Thyroid gland (tissue), 4 donors: ENCODE measurements around the gene NUDT1. TPM values are rescaled to one million over a fixed set of nuclear protein-coding genes. Genes with fewer than 3 reads are reported as not detected.
"Not testable (repeated sequence)": the region's sequence is repeated elsewhere in the genome, so short reads cannot be mapped to it uniquely, and the experiment has no call there.

Source experiments
- DNase-seq, 2 donors: peaks; one replicate each; pipeline ENCODE4 v3.0.0-alpha.2; 2019
- H3K27ac ChIP-seq, 3 donors: fragments of 200-600 bp; sonication (generic); 1 replicate in 2 of 3; 2 replicates in 1 of 3; pipeline ENCODE4 v1.5.1; 2016 to 2019; ENCODE audit warnings: mild to moderate bottlenecking in 1 of 3, moderate library complexity in 1 of 3
- H3K27me3 ChIP-seq: fragments of 200-600 bp; sonication (generic); one replicate; pipeline ENCODE4 v1.5.1; 2019
- H3K36me3 ChIP-seq, 2 donors: fragments of 200-600 bp; sonication (generic); one replicate each; pipeline ENCODE4 v1.5.1; 2016 to 2019
- H3K4me1 ChIP-seq, 2 donors: fragments of 200-600 bp; sonication (generic); one replicate each; pipeline ENCODE4 v1.5.1; 2017 to 2019
- H3K4me3 ChIP-seq, 3 donors: fragments of 200-600 bp; sonication (generic); replicated peaks in 1 of 3; 1 replicate in 2 of 3; 2 replicates in 1 of 3; pipeline ENCODE4 v1.5.1; 2016; ENCODE audit warnings: mild to moderate bottlenecking in 1 of 3
- H3K9me3 ChIP-seq: fragments of 200-600 bp; sonication (generic); one replicate; pipeline ENCODE4 v1.5.1; 2017
- POLR2A ChIP-seq, 2 donors: fragments of 450-650 bp; IDR thresholded peaks; one replicate each; pipeline ENCODE4 v1.6.1; 2017; ENCODE audit warnings: antibody characterized with exemption in 2 of 2, mild to moderate bottlenecking in 2 of 2, moderate library complexity in 1 of 2
- WGBS, 2 donors: methylation state at CpG; one replicate each; pipeline ENCODE4 v1.1.5; 2017; 5-methylcytosine and 5-hydroxymethylcytosine counted together
- intact Hi-C: fragments of 100-400 bp; cut with DNase I; formaldehyde crosslinking; loops from one replicate; pipeline ENCODE4 v1.15.1; 2023
- total RNA-seq, 4 donors: library from RNA; depleted of rRNA; stranded (reverse); fragments of >200 nt; gene quantifications; one replicate each; pipeline ENCODE4 v1.2.3, GENCODE V29; 2016
- TF ChIP-seq, protein P1 (sequence below), 6 experiments: fragments of 200-600 bp in 3 of 6; fragments of 450-650 bp in 3 of 6; sonication (generic) in 3 of 6; IDR thresholded peaks; one replicate each; pipeline ENCODE4 v1.5.1; 2016 to 2019; ENCODE audit warnings: antibody characterized with exemption in 6 of 6, mild to moderate bottlenecking in 2 of 6, inconsistent platforms in 1 of 6, moderate library complexity in 1 of 6

Gene NUDT1
- total RNA-seq, 4 donors from 2014 or later = 7.0 to 11.9 (median 9.8) TPM

DNA sequence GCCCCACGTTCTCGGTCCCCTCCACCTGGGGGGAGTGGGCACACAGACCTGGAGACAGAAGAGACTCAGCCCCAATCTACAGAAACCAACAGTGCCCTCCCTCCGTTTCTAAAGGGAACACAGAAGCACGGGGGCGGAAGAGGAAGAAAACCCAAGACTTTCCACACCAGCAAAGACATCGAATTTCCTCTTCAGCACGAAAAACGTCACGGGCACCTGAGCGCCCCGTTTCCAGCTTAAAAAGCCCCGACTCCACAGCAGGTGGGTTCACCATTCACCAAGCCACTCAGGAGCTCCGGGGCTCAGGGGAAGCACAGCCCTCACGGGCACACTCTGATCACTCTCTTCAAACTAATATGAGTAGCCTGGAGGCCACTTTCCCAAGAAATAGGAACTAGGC is 19.6 kb downstream of the NUDT1 start:
- Histone ChIP-seq H3K9me3 (no peaks in the 10 kb centered on the region), H3K4me3 (no peak overlapping the region), H3K4me1 (peaks cover 3 to 4% of the 10 kb centered on the region in 2 donors), H3K27ac (no peak overlapping the region), H3K27me3 (no peaks in the 10 kb centered on the region), H3K36me3 (peaks cover 2% of the 10 kb centered on the region in 2 donors)
- DNase-seq = no peak
- 70 to 72% methylated on average over 14 of the region's 14 CpGs for WGBS, 2 donors
- intact Hi-C loops = no loop called here
- no peak for TF ChIP-seq POLR2A (IDR thresholded peaks at IDR 0.05)
- TF ChIP-seq, protein P1, sequence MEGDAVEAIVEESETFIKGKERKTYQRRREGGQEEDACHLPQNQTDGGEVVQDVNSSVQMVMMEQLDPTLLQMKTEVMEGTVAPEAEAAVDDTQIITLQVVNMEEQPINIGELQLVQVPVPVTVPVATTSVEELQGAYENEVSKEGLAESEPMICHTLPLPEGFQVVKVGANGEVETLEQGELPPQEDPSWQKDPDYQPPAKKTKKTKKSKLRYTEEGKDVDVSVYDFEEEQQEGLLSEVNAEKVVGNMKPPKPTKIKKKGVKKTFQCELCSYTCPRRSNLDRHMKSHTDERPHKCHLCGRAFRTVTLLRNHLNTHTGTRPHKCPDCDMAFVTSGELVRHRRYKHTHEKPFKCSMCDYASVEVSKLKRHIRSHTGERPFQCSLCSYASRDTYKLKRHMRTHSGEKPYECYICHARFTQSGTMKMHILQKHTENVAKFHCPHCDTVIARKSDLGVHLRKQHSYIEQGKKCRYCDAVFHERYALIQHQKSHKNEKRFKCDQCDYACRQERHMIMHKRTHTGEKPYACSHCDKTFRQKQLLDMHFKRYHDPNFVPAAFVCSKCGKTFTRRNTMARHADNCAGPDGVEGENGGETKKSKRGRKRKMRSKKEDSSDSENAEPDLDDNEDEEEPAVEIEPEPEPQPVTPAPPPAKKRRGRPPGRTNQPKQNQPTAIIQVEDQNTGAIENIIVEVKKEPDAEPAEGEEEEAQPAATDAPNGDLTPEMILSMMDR (IDR thresholded peaks at IDR 0.05) = no peak

DNA sequence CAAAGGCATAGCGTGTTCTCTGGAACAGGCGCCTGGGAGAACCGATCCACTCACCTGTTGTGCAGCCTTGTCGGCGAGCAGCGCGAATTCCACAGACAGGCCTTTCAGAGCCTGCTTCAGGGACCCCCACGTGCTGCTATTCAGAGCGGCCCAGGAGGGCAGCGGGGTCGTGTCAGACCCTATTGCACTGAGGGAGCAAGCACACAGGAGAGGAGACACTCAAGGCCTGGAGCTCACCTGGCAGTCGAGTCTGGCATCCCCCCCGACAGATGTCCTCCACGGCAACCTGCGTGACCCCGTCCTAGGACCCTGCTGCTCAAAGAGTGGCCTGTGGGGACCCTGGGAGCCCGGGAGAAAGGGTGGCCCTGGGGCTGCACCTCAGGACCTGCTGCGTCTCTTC is 21.1 kb downstream of the NUDT1 start:
- H3K4me3 ChIP-seq = no peak overlapping the region
- no peak for TF ChIP-seq POLR2A (IDR thresholded peaks at IDR 0.05)
- TF ChIP-seq, protein P1 (IDR thresholded peaks at IDR 0.05) = no peak
- H3K36me3 ChIP-seq = peaks cover 0 to 2% of the 10 kb centered on the region in 2 donors
- no peak for DNase-seq
- peaks cover 3 to 4% of the 10 kb centered on the region in 2 donors for H3K4me1 ChIP-seq
- no peak overlapping the region for H3K27ac ChIP-seq
- WGBS, 2 donors = 95 to 100% methylated on average over 3 to 12 of the region's 18 CpGs
- intact Hi-C loops = no loop called here
- H3K9me3 ChIP-seq = no peaks in the 10 kb centered on the region
- no peaks in the 10 kb centered on the region for H3K27me3 ChIP-seq

DNA sequence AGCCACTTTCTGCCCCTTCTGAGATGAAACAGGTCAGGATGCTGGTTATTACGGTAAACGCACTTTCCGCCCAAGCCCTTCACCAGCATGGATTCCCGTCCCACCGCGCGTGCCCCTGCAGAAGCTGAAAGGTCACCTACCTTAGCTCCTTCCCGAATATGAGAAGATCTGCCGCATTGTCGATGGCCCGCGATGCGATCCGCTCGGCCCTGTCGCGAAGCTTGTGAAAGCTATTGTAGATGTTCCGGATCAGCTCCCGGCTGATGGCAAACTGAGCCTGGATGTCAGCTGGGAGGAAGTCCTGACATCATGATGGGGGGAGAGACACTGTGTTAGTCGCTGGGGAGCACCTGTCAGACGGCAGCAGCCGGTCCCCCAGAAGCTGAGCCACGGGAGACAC is 22.1 kb downstream of the NUDT1 start:
- 92 to 97% methylated on average over 23 of the region's 23 CpGs for WGBS, 2 donors
- Histone ChIP-seq H3K4me3 (no peak overlapping the region), H3K27ac (no peak overlapping the region), H3K36me3 (peaks cover 0 to 2% of the 10 kb centered on the region in 2 donors), H3K4me1 (peaks cover 3 to 4% of the 10 kb centered on the region in 2 donors), H3K27me3 (no peaks in the 10 kb centered on the region), H3K9me3 (no peaks in the 10 kb centered on the region)
- intact Hi-C loops = no loop called here
- DNase-seq = no peak
- TF ChIP-seq POLR2A (IDR thresholded peaks at IDR 0.05) = no peak
- TF ChIP-seq, protein P1 (IDR thresholded peaks at IDR 0.05) = no peak

DNA sequence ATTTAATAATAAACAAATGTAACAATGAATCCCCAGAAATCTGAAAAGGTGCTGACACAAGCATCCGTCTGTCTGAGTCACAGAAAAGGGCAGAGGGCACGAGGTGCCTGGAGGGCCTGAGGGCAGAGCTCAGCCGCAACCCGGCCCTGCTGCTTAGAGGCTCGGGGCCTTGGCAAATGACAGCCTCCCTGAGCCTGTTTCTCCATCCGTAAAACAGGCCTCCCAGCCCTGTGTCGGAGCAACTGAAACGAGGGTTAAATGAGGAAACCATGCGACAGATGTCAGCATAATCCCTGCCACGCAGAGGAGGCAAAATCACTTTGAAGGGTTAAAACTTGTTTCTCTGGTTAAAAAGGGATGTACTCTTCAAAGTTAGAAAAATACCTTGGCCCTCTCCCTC is 24.9 kb downstream of the NUDT1 start:
- H3K27ac ChIP-seq = no peak overlapping the region
- H3K36me3 ChIP-seq = peaks cover 2 to 5% of the 10 kb centered on the region in 2 donors
- DNase-seq = no peak
- no peak overlapping the region for H3K4me3 ChIP-seq
- 71 to 73% methylated on average over 10 of the region's 10 CpGs for WGBS, 2 donors
- TF ChIP-seq POLR2A (IDR thresholded peaks at IDR 0.05) = no peak
- TF ChIP-seq, protein P1 (IDR thresholded peaks at IDR 0.05) = no peak
- intact Hi-C loops = no loop called here
- no peaks in the 10 kb centered on the region for H3K4me1 ChIP-seq
- no peaks in the 10 kb centered on the region for H3K27me3 ChIP-seq
- H3K9me3 ChIP-seq = no peaks in the 10 kb centered on the region

DNA sequence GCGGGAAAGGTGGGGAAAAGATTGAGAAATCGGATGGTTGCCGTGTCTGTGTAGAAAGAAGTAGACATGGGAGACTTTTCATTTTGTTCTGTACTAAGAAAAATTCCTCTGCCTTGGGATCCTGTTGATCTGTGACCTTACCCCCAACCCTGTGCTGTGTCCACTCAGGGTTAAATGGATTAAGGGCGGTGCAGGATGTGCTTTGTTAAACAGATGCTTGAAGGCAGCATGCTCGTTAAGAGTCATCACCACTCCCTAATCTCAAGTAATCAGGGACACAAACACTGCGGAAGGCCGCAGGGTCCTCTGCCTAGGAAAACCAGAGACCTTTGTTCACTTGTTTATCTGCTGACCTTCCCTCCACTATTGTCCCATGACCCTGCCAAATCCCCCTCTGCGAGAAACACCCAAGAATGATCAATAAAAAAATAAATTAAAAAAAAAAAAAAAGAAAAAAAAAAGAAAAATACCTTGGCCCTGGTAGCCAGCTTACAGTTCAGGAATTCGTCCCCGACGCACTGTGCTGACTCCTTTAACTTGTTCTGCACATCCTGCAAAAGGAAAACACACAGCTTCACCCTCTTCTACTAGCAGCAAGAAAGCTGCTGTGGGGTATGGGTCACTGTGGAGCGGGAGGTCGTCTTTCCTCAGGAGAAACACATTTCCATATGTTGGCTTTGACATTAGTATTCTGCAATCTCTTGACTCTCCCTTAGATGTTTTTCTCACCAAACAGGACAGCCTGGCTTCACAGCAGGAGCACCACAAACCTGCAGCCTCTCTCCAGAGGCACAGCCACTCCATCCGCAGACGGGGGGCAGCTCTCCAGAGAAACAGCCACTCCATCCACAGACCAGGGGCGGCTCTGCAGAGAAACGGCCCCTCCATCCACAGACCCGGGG is 27.3 kb downstream of the NUDT1 start:
- H3K27me3 ChIP-seq, H3K36me3 ChIP-seq, H3K4me3 ChIP-seq, H3K27ac ChIP-seq, H3K4me1 ChIP-seq, intact Hi-C loops, H3K9me3 ChIP-seq, DNase-seq: not testable (repeated sequence)
- 71 to 79% methylated on average over 12 to 13 of the region's 18 CpGs for WGBS, 2 donors
